Right atrium auricular region (tissue), 2 donors: Measurements from ENCODE around the gene KCNB1. TPM values are rescaled to one million over a fixed set of nuclear protein-coding genes. Genes with fewer than 3 reads are reported as not detected.

ENCODE experiments used
- DNase-seq: peaks from one replicate; pipeline ENCODE4 v3.0.0-alpha.2; 2019; ENCODE audit warnings: low spot score
- H3K27ac ChIP-seq, 2 donors: fragments of 200-600 bp; sonication (generic); 1 replicate in 1 of 2; 2 replicates in 1 of 2; pipeline ENCODE4 v1.5.1; 2016 to 2019
- H3K27me3 ChIP-seq, 2 donors: fragments of 200-600 bp; sonication (generic); one replicate each; pipeline versions ENCODE4 v1.5.1 to v1.6.0; 2017 to 2019
- H3K36me3 ChIP-seq: fragments of 200-600 bp; sonication (generic); one replicate; pipeline ENCODE4 v1.5.1; 2016
- H3K4me1 ChIP-seq, 2 donors: fragments of 200-600 bp; sonication (generic); one replicate each; pipeline versions ENCODE4 v1.5.1 to v1.6.0; 2017 to 2019
- H3K4me3 ChIP-seq, 2 donors: fragments of 200-600 bp; sonication (generic); 1 replicate in 1 of 2; 2 replicates in 1 of 2; pipeline ENCODE4 v1.5.1; 2017 to 2019; ENCODE audit warnings: mild to moderate bottlenecking in 1 of 2, moderate library complexity in 1 of 2
- H3K9me3 ChIP-seq, 2 donors: fragments of 200-600 bp; sonication (generic); one replicate each; pipeline ENCODE4 v1.5.1; 2019
- CTCF ChIP-seq, 2 donors: fragments of 200-600 bp; sonication (generic); IDR thresholded peaks; one replicate each; pipeline ENCODE4 v1.5.1; 2019; ENCODE audit warnings: antibody characterized with exemption in 2 of 2
- total RNA-seq, 2 donors: library from RNA; depleted of rRNA; stranded (reverse); fragments of >200 nt; gene quantifications; one replicate each; pipeline ENCODE4 v1.1.0, GENCODE V29; 2016

Gene KCNB1
- total RNA-seq, 2 donors from 2014 or later, result 1.4 to 2.7 TPM

DNA sequence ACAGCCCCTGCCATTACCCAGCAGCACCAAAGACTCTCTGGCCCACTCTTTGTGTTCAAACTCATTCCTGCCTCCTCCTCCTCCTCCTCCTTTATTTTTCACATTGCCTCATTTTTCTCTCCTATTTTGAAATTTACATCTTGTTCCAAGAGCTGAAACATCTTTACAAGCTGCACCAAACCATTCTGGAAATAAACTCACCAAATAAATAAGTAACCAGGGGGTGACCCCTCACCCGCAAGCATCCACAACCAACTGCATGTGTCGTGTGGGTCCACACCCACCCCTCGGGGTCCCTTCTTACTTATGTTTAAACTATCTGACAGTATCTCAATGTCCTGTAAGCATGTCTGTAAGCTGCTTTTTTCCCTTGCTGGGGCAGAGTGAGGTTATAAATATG, 1.4 kb downstream of the KCNB1 start:
- H3K27ac ChIP-seq, result no peak overlapping the region
- peaks cover 0 to 24% of the 10 kb centered on the region in 2 donors for H3K4me1 ChIP-seq
- no peak for DNase-seq
- no peak for TF ChIP-seq CTCF (IDR thresholded peaks at IDR 0.05)
- peaks cover 0 to 3% of the 10 kb centered on the region in 2 donors for H3K9me3 ChIP-seq
- no peaks in the 10 kb centered on the region for H3K27me3 ChIP-seq
- H3K36me3 ChIP-seq, result no peaks in the 10 kb centered on the region
- H3K4me3 ChIP-seq, result no peak overlapping the region

GRCh38 chr20:49480236-49480635, 2.2 kb downstream of the KCNB1 start:
- H3K4me1 ChIP-seq, result peaks cover 0 to 24% of the 10 kb centered on the region in 2 donors
- H3K27me3 ChIP-seq, result no peaks in the 10 kb centered on the region
- peaks cover 0 to 3% of the 10 kb centered on the region in 2 donors for H3K9me3 ChIP-seq
- H3K4me3 ChIP-seq, result no peak overlapping the region
- TF ChIP-seq CTCF (IDR thresholded peaks at IDR 0.05), result no peak
- no peak for DNase-seq
- H3K36me3 ChIP-seq, result no peaks in the 10 kb centered on the region
- no peak overlapping the region for H3K27ac ChIP-seq

DNA sequence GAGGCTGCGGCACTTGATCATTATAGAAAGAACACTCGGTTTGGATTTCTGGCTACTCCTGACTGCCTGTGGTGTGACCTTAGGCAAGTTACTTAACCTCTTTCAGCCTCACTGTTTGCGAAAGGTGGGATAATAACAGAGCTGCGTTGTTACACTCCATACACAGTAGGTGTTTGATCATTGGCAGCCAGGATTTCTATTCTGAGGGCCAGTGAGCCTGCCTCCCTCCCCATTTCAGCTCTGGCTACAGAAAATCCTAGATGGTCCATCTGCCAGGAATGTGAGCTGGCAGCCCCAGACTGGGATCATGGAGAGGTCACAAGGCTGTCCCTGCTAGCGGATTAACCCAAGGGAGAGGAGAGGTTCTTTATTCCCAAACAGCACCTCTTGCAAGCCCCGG, 2.7 kb downstream of the KCNB1 start:
- Histone ChIP-seq H3K4me1 (peaks cover 0 to 24% of the 10 kb centered on the region in 2 donors), H3K4me3 (no peak overlapping the region)
- no peak for DNase-seq

DNA sequence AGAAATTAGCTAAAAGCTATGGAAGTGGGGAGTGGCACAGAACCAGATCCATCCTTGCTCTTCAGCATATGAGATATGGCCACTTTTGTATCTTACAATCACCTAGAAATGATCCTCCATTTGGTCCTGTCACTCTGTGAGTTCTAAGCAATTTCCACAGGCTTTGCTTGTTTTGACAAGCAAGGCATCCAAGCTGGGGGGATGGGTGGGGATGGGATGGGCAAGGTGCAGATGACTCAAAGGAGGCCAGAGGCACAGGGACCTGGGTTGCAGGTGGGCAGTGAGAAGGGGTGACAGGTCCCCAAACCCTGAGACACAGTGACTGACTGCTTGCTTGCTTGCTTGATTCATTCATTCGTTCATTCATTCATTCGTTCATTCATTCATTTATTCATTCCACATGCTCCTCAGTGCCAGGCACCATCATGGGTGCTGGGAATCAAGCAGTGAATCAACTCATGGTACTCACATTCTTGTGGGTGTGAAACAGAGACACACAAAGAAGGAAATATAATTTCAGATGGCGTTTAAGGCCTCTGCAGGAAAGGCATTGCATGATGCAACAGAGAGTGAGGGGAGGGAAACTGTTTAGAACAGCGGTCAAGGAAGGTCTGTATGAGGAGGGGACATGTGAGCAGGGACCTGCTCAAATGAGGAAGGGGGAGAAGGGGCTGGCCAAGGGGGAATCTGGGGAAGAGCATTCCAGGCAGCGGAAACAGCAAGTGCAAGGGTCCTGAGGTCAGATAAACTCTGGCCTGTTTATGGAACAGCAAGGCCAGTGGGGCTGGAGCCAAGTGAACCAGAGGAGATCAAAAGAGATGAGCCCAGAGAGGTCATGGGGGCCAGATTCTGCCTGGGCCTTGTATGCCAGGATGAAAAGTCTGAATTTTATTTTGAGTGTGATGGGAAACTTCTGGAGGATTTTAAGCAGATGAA, 3.4 kb downstream of the KCNB1 start:
- Histone ChIP-seq H3K36me3 (no peaks in the 10 kb centered on the region), H3K4me1 (peaks cover 0 to 17% of the 10 kb centered on the region in 2 donors), H3K27ac (no peak overlapping the region), H3K27me3 (no peaks in the 10 kb centered on the region), H3K4me3 (no peak overlapping the region), H3K9me3 (peaks cover 0 to 3% of the 10 kb centered on the region in 2 donors)
- no peak for DNase-seq
- no peak for TF ChIP-seq CTCF (IDR thresholded peaks at IDR 0.05)

More for the DNA sequence above, 2.7 kb downstream of the KCNB1 start:
- H3K9me3 ChIP-seq, result peaks cover 0 to 3% of the 10 kb centered on the region in 2 donors
- no peak overlapping the region for H3K27ac ChIP-seq
- no peak for TF ChIP-seq CTCF (IDR thresholded peaks at IDR 0.05)
- H3K36me3 ChIP-seq, result no peaks in the 10 kb centered on the region
- no peaks in the 10 kb centered on the region for H3K27me3 ChIP-seq

- Histone ChIP-seq H3K9me3 (peaks cover 0 to 3% of the 10 kb centered on the region in 2 donors), H3K4me1 (peaks cover 0 to 11% of the 10 kb centered on the region in 2 donors), H3K4me3 (no peak overlapping the region), H3K27me3 (no peaks in the 10 kb centered on the region), H3K36me3 (no peaks in the 10 kb centered on the region), H3K27ac (no peak overlapping the region)
- no peak for DNase-seq
- TF ChIP-seq CTCF (IDR thresholded peaks at IDR 0.05), result no peak
Observed at GRCh38 chr20:49478266-49478665, 4.2 kb downstream of the KCNB1 start.
